PC-9 (cell line): Measurements from ENCODE around the gene ZNF101. TPM values are rescaled to one million over a fixed set of nuclear protein-coding genes. Genes with fewer than 3 reads are reported as not detected.

ENCODE experiments used
- BruUV-seq: library from RNA; stranded (reverse); fragments of 400-500 nt; replicated peaks from 2 replicates; lab custom pipeline; 2021; lab: Mats Ljungman, UMichigan
- CTCF ChIA-PET: fragments of 300-600 bp; sonication (Branson Sonifier 250); formaldehyde crosslinking; loops from one replicate; lab custom pipeline; 2022; ENCODE audit warnings: antibody characterized with exemption; lab: Charles Lee
- POLR2A ChIA-PET: fragments of 300-600 bp; sonication (Branson Sonifier 250); formaldehyde crosslinking; loops from one replicate; lab custom pipeline; 2022; ENCODE audit warnings: antibody characterized with exemption; ENCODE audit not compliant: unreplicated experiment; lab: Charles Lee
- DNase-seq, 2 experiments: peaks; one replicate each; pipeline versions ENCODE4 v3.0.0 to v3.0.0-alpha.2; 2015 to 2022; ENCODE audit warnings: mixed read lengths in 1 of 2
- H2AFZ ChIP-seq: fragments of 200-600 bp; sonication (generic); 2 replicates; pipeline ENCODE4 v1.8.1; 2017; ENCODE audit warnings: antibody characterized with exemption
- H3F3A ChIP-seq: fragments of 200-600 bp; sonication (generic); 2 replicates; pipeline ENCODE4 v1.8.1; 2017; ENCODE audit warnings: antibody characterized with exemption, mild to moderate bottlenecking, low read depth; ENCODE audit not compliant: insufficient read depth
- H3K27ac ChIP-seq: fragments of 200-600 bp; sonication (generic); 2 replicates; pipeline ENCODE4 v1.6.1; 2016; ENCODE audit warnings: mixed run types
- H3K27me3 ChIP-seq: fragments of 200-600 bp; sonication (generic); 2 replicates; pipeline ENCODE4 v1.6.1; 2016; ENCODE audit warnings: low read depth, mixed run types; ENCODE audit not compliant: insufficient read depth
- H3K36me3 ChIP-seq: fragments of 200-600 bp; sonication (generic); 2 replicates; pipeline ENCODE4 v1.6.1; 2016; ENCODE audit warnings: low read depth, mixed run types
- H3K4me1 ChIP-seq: fragments of 200-600 bp; sonication (generic); replicated peaks from 2 replicates; pipeline ENCODE4 v1.6.1; 2016; ENCODE audit warnings: mixed run types; ENCODE audit not compliant: insufficient read depth
- H3K4me2 ChIP-seq: fragments of 200-600 bp; sonication (generic); 2 replicates; pipeline ENCODE4 v1.6.1; 2017; ENCODE audit warnings: mixed run types
- H3K4me3 ChIP-seq: fragments of 200-600 bp; sonication (generic); 2 replicates; pipeline ENCODE4 v1.6.1; 2016; ENCODE audit warnings: mixed run types
- H3K79me2 ChIP-seq: fragments of 200-600 bp; sonication (generic); 2 replicates; pipeline ENCODE4 v1.6.1; 2017; ENCODE audit warnings: low read depth, mixed run types
- H3K9me2 ChIP-seq: fragments of 200-600 bp; sonication (generic); 2 replicates; pipeline ENCODE4 v1.8.1; 2017; ENCODE audit warnings: mild to moderate bottlenecking; ENCODE audit not compliant: insufficient read depth
- H3K9me3 ChIP-seq: fragments of 200-600 bp; sonication (generic); 2 replicates; pipeline ENCODE4 v1.8.1; 2016; ENCODE audit warnings: low read depth; ENCODE audit not compliant: insufficient read depth
- H4K20me1 ChIP-seq: fragments of 200-600 bp; sonication (generic); 2 replicates; pipeline ENCODE4 v1.8.1; 2017; ENCODE audit not compliant: insufficient read depth
- CTCF ChIP-seq: fragments of 200-600 bp; sonication (generic); conservative IDR thresholded peaks from 2 replicates; pipeline ENCODE4 v1.6.1; 2017; ENCODE audit warnings: mixed run types, antibody characterized with exemption, mild to moderate bottlenecking, moderate library complexity
- EZH2 ChIP-seq: fragments of 200-600 bp; sonication (generic); IDR thresholded peaks from 2 replicates; pipeline ENCODE4 v1.8.0; 2017; ENCODE audit warnings: antibody characterized with exemption, low read depth
- intact Hi-C: fragments of 100-400 bp; cut with micrococcal nuclease; formaldehyde crosslinking; loops from one replicate; pipeline ENCODE4 v1.10.0; 2022; ENCODE audit not compliant: unreplicated experiment
- total RNA-seq: library from RNA; stranded (reverse); gene quantifications from 2 replicates; pipeline ENCODE4 v1.2.3, GENCODE V29; 2021

The ZNF101 gene
- total RNA-seq, 1 experiment from 2014 or later, result 9.3 TPM

DNA sequence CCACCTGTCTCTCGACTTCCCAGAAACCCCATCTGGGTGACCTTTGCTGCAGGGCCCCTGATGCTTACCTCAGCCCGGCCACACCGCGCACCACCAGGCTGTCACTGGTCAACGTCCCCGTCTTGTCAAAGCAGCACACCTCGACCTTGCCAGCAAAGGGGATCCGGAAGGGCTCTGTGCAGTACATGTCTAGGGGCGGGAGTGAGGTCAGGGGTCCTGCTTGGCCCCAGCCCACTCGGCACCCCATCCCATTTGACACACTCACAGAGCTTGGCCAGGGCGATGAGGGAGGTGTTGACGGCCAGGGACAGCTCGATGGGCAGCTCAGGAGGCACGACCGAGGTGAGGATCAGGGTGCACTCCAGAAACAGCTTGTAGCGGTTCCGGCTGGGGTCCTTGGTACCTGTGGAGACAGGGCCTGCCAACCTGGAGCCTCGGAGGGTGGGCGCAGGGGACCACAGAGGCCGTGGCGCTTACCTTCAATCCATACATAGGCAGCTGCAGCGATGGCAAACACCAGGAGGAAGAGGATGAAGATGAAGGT lies 13.5 kb upstream of the ZNF101 start:
- ChIA-PET CTCF (no interaction called here), POLR2A (no interaction called here)
- Histone ChIP-seq H3K79me2 (peaks cover 7% of the 10 kb centered on the region; the same call in 1 of the 2 replicates), H3K4me2 (no peak overlapping the region), H3F3A (no peaks in the 10 kb centered on the region), H2AFZ (no peak overlapping the region), H3K9me2 (no peaks in the 10 kb centered on the region), H3K4me3 (no peak overlapping the region), H3K4me1 (no peaks in the 10 kb centered on the region), H3K36me3 (peaks cover 28% of the 10 kb centered on the region; the same call in 1 of the 2 replicates), H3K9me3 (no peaks in the 10 kb centered on the region), H3K27ac (no peak overlapping the region), H4K20me1 (peaks cover 4% of the 10 kb centered on the region; the same call in 1 of the 2 replicates), H3K27me3 (no peaks in the 10 kb centered on the region)
- DNase-seq, result no peak
- no TSS peak for BruUV-seq
- TF ChIP-seq CTCF (no peak), EZH2 (no peak)
- intact Hi-C loops, result no loop called here

DNA sequence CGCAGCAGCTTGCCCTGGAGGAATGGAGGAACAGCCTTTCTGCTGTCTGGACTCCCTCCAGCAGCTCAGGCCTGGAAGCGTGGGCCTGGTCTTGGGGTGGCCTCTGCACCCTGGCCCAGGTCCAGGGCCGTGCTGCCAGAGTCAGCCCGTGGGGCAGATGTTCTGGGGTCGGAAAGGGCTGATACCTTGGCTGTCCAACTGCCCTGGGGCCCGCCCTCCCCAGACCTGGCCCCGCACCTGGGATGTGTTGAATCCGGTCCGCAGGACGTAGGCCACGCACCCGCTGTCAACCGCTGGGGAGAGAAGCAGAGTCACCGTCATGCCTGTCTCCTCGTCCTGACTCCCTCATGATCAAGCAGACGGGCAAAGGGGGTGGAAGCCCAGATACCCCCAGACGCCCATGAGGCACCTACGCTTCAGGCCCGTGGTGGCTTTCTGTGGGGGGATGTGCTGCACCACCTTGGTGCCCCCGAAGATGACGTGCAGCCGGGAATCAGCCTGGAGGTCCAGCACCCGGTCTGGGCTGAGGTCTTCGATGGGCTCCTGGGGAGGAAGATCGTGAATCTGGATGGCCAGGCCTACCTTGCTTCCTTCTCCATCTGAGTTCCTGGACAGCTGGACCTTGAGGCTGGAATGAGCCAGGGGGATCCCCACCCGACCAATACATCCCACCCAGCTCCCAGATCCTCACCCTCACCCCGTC lies 12.8 kb upstream of the ZNF101 start:
- H3K9me2 ChIP-seq, result no peaks in the 10 kb centered on the region
- CTCF ChIA-PET, result no interaction called here
- H3K4me3 ChIP-seq, result no peak overlapping the region
- TF ChIP-seq CTCF, result no peak
- TF ChIP-seq EZH2, result no peak
- H3K36me3 ChIP-seq, result peaks cover 25% of the 10 kb centered on the region; the same call in 1 of the 2 replicates
- H3K27me3 ChIP-seq, result no peaks in the 10 kb centered on the region
- DNase-seq, result no peak
- peaks cover 11% of the 10 kb centered on the region; the same call in 1 of the 2 replicates for H4K20me1 ChIP-seq
- peaks cover 14% of the 10 kb centered on the region for H3K79me2 ChIP-seq
- H3K9me3 ChIP-seq, result no peaks in the 10 kb centered on the region
- POLR2A ChIA-PET, result no interaction called here
- H3K4me2 ChIP-seq, result no peak overlapping the region
- intact Hi-C loops, result no loop called here
- H3K27ac ChIP-seq, result no peak overlapping the region
- no TSS peak for BruUV-seq
- no peak overlapping the region for H2AFZ ChIP-seq
- H3F3A ChIP-seq, result peaks cover 3% of the 10 kb centered on the region; the same call in 1 of the 2 replicates
- no peaks in the 10 kb centered on the region for H3K4me1 ChIP-seq

GRCh38 chr19:19656451-19657396 lies 11.9 kb upstream of the ZNF101 start:
- peaks cover 25% of the 10 kb centered on the region; the same call in 1 of the 2 replicates for H3K36me3 ChIP-seq
- H3K27me3 ChIP-seq, result no peaks in the 10 kb centered on the region
- peaks cover 3% of the 10 kb centered on the region; the same call in 1 of the 2 replicates for H3K4me1 ChIP-seq
- no peak overlapping the region for H3K4me3 ChIP-seq
- no peak overlapping the region for H3K27ac ChIP-seq
- no peaks in the 10 kb centered on the region for H3K9me3 ChIP-seq
- peaks cover 23% of the 10 kb centered on the region for H3K79me2 ChIP-seq
- no peaks in the 10 kb centered on the region for H3K9me2 ChIP-seq
- DNase-seq, result no peak
- no peak overlapping the region for H3K4me2 ChIP-seq
- ChIA-PET CTCF (no interaction called here), POLR2A (no interaction called here)
- intact Hi-C loops, result no loop called here
- peaks cover 5% of the 10 kb centered on the region; the same call in 1 of the 2 replicates for H3F3A ChIP-seq
- H4K20me1 ChIP-seq, result peaks cover 18% of the 10 kb centered on the region; the same call in 1 of the 2 replicates
- no peak overlapping the region for H2AFZ ChIP-seq
- no TSS peak for BruUV-seq
- no peak for TF ChIP-seq CTCF
- no peak for TF ChIP-seq EZH2
